Fibroblast of peridontal ligament (primary cell): ENCODE results near the gene NTN1.

ENCODE experiments used
- DNase-seq: peaks from one replicate; pipeline ENCODE4 v3.0.0-alpha.2; 2010; ENCODE audit errors: extremely low read depth

Gene NTN1

DNA sequence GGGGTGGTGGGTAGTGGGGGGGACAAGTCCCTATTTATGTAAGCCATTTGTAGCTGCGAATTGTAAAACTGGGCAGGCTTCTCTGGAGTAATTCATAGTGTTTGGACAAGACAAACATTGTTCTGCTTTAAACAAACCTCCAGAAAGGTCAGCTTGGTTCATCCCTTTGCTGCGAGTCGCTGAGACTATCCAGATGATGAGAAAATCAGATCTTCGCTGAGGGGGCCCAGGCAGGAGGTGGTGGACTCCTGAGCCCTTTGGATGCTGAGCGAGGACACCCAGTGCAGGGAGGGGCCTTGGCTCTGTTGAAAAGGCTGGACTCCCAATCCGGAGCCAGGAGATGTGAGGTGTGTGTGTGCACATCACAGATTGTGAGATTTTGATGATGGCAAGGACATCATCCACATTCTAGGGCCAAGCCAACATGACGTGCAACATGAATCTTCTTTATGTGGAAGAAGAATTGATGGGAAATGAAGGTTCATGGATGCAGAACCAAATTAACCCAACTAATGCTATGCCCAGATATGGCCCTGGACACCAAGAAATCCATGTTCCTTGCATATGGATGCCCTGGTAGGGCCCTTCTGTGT is 15.0 kb upstream of the NTN1 start:
- DNase-seq, result no peak

DNA sequence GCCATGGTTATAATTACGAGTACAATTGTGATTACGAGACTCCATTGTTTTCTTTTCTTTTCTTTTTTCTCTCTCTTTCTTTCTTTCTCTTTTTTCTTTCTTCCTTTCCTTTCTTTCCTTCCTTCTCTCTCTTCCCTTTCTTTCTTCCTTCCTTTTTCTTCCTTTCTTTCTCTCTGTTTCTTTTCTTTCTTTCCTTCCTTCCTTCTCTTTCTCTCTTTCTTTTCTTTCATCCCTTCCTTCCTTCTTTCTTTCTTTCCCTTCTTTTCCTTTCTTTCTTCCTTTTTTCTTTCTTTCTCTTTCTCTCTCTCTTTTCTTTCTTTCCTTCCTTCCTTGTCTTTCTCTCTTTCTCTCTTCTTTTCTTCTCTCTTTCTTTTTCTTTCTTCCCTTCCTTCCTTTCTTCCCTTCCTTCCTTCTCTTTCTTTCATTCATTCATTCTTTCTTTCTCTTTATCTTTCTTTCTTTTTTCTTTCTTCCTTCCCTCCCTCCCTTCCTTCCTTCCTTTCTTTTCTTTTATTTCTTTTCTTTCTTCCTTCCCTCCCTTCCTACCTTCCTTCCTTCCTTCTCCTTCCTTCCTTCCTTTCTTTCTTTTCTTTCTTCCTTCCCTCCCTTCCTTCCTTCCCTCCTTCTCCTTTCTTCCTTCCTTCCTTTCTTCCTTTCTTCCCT is 14.1 kb upstream of the NTN1 start:
- no peak for DNase-seq

DNA sequence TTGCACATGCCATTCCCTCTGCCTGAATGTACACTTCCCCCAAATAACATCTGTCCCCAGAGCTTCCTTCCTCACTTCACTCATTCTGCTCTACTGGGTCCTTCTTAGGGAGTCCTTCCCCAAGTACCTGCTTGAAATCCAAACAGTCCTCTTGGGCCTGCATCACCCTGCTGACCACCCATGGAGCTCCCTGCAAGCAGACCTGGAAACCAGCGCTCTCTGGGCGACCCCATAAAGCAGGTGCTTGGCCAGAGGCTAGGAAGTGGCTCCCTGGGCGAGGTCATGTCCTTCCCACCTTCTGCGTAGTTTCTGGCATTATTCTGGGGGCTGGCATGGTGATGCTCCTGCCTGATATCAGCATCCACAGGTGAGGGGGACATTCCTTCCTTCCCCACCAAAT is 12.2 kb upstream of the NTN1 start:
- no peak for DNase-seq

DNA sequence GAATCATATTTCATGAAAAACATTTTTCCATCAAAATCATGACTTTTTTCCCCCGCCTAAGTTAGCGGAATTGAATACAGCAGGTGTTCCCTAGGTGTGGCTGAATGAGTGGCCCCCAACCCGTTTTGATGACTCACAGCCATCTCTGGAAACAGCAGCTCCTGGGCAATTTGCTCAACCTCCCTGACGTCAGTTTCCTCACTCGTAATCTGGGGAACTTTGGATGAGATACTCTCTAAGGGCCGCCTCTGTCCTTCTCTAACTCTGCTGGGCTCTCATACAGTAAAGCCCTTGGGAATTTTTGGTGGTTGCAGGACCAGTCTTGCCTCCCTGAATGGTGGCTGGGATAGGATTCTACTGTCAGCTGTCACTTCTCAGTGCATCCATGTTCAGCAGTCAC is 11.6 kb upstream of the NTN1 start:
- no peak for DNase-seq

DNA sequence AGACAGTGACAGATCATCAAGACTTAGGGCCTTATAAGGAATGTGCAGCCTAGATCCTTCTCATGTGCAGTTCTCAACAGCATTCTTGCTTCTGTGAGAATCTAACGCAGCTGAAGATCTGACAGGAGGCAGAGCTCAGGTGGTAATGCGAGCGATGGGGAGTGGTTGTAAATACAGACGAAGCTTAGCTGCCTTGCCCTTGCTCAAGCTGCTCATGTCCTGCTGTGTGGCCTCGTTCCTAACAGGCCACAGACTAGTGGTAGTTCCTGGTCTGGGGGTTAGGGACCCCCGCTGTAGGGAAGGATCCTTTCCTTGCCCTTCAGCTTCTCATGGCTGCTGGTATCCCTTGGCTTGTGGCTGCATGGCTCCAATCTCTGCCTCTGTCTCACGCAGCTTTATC is 10.3 kb upstream of the NTN1 start:
- DNase-seq, result no peak

DNA sequence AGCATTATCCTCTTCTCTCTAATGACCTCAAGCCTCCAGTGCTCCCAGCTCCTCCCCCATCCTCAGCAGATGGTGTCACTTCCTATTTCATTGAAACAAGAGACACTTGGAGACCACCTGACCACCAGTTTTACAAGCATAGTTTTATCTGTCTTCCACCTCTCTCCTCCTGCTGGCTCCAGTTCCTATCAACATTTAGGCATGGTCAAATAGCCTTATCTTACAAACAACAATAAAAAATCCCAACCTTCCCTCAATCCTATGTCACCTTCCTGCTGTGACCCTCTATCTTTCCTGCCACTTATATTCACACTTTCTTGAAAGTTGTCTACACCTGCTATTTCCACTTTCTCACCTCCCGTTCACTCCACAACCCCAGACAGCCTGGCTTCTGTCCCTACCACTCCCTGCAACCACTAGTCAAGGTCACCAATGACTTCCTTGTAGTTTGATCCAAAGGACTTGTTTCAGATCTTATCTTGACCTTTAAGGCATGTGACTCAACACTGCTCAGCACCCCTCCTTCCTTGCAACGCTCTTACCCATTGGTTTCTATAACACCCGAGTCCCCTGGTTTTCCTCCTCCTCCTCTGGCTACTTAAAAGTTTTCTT is 4.3 kb upstream of the NTN1 start:
- DNase-seq, result no peak

DNA sequence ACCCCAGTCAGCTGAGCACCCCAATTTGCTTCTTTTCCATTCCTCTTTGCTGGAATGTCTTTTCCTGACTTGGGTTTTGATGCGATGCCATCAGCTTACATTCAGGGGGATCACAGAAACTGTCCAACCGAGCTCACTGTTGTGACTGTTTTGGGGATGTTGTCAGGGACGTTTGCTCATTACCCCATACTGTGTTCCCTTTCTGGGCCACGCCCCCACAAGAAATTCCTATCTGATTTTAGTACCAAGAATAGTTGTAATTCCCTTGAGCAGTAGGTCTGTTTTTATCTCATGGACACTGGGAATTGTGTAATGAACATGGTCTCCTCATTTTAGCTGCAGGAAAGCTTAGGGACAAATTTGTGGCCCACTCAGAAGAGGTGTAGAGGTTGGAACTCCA is 2.6 kb upstream of the NTN1 start:
- DNase-seq, result no peak

DNA sequence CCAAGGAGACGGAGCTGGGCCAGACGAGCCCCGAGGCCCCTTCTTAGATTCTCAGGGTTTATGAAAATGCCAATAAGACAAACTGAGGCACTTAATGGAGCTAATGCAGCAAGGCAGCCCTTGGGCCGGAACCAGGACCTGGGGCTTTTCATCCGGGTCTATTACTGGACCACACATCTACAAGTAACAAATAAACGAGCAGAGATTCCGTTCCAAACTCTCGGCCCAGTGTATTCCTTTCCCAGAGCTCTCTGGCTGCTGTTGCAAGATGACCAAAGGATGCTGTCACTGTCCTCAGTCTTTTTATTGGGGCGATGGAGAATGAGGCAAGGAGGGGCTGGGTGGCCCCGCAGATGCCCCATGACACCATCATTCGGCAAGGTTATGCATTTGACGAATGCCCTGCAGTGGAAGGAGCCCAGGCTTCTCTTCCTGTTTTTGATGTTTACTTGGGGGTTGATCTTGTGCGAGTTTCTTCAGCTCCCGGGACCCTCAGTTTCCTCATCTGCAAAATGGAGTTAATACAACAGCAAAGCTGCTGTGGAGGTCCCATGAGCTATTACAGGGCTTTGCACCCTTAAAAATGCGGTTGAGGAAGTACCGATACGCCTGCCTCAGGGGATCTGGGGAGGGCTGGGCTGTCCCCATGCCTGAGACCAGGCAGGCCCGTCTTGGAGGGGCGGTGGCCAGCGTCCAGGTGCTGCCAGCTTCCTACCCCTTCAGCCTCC is 1.1 kb upstream of the NTN1 start:
- DNase-seq, result no peak

DNA sequence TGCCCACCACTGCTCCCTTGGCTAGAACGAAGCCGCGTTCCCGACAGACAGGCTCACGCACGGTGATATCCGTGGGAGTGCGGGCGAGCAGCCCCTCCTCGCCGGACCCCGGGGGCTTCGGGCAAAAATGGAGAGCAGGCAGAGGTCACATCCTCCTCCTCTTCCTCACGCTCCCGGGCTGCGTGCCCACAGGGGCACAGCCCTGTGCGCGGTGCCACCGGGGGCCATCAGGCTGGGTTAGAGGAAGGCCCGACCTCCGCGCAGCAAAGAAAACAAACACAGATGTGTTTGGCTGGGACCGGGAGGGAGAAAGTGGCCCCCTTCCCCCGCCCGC is 519 bp upstream of the NTN1 start:
- DNase-seq, result no peak

DNA sequence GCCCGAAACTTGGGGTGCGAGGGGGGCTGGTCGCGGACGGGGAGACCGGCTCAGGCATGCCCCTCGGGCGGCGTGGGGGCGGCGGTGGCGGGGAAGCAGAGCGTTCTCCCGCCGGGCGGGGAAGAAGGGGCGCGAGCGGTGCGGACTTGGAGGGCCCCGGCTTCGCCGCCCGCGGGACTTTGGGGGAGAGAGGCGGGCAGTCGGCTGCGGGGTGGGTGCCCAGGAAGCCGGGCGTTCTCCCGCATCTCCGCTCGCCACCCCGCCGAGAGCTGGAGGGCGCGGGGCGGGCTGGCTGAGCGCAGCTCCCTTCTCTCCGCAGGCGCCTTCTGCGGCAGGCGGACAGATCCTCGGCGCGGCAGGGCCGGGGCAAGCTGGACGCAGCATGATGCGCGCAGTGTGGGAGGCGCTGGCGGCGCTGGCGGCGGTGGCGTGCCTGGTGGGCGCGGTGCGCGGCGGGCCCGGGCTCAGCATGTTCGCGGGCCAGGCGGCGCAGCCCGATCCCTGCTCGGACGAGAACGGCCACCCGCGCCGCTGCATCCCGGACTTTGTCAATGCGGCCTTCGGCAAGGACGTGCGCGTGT is 772 bp downstream of the NTN1 start:
- no peak for DNase-seq

DNA sequence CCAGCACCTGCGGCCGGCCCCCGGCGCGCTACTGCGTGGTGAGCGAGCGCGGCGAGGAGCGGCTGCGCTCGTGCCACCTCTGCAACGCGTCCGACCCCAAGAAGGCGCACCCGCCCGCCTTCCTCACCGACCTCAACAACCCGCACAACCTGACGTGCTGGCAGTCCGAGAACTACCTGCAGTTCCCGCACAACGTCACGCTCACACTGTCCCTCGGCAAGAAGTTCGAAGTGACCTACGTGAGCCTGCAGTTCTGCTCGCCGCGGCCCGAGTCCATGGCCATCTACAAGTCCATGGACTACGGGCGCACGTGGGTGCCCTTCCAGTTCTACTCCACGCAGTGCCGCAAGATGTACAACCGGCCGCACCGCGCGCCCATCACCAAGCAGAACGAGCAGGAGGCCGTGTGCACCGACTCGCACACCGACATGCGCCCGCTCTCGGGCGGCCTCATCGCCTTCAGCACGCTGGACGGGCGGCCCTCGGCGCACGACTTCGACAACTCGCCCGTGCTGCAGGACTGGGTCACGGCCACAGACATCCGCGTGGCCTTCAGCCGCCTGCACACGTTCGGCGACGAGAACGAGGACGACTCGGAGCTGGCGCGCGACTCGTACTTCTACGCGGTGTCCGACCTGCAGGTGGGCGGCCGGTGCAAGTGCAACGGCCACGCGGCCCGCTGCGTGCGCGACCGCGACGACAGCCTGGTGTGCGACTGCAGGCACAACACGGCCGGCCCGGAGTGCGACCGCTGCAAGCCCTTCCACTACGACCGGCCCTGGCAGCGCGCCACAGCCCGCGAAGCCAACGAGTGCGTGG is 1.5 kb downstream of the NTN1 start:
- no peak for DNase-seq

DNA sequence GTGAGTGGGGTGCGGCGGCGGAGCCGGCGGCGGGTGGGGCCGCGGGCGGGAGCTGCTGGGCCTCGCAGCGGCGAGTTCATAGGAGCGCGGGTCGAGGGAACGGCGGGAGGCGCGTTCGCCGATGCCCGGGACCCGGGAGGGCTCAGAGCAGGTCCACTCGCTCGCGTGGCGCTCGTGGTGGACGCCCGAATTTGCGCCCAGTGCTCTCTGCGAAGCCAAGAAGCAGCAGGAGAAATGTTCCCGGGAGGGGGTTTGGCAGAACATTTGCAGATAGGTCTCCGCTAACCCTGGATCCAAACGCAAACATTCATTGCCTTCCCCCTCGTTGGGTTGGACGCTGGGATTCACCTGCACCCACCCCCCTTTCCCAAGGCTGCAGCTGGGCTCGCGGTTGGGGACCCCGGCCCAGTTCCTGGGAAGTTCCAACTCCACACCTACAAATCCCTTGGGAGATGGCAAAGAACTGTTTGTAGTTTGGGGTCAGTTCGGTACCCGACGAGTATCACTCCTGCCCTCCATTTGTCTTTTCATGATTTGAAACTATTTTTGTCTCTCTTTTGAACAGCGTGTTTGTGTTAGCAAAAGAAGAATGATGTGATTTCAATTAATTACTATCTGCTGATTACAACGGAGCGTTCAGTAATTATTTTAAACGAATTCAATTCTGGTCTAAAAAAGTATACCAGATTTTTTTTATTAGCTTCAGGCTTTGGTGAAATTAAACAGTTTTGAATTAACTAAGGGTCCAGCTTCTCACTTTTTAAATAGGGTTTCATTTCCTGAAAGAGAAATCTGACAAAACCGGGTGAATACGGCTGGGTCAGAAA is 2.3 kb downstream of the NTN1 start:
- no peak for DNase-seq

DNA sequence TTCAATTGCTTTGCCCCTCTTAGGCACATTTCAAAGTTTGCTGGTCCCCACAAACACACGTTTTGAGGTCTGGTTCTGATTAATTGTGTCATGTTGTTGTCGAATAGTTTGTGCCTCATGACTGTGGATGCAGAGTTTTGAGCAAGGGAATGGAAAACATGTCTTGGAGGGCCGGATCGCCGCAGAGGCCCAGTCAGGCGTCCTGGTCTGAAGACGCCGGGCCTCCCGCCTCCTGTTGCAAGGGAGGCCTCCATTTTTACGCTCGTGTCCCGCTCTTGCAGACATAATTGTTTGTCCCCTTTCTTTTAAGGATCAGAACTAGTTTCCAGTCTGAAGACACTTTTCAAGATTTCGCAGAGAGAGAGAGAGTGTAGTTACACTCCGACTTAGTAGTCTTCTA is 3.2 kb downstream of the NTN1 start:
- DNase-seq, result no peak

DNA sequence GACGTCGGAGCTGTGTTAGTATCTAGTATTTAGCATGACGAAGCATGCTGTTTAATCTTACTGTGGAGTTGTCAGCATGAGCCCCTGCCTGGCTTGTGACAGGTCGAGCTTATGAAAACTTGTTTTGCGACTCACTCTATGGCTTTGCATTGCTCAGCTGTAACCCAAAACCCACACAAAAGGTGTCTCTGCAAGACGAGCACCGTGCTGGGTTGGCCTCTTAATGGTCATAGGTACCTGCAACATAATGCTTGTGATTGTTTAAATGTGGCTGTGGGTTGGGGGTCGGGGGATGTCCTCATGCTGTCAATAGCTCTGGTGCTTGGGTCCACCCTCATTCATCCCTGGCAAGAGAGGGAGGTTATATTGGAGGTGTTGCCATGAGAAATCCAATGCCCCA is 5.4 kb downstream of the NTN1 start:
- no peak for DNase-seq

DNA sequence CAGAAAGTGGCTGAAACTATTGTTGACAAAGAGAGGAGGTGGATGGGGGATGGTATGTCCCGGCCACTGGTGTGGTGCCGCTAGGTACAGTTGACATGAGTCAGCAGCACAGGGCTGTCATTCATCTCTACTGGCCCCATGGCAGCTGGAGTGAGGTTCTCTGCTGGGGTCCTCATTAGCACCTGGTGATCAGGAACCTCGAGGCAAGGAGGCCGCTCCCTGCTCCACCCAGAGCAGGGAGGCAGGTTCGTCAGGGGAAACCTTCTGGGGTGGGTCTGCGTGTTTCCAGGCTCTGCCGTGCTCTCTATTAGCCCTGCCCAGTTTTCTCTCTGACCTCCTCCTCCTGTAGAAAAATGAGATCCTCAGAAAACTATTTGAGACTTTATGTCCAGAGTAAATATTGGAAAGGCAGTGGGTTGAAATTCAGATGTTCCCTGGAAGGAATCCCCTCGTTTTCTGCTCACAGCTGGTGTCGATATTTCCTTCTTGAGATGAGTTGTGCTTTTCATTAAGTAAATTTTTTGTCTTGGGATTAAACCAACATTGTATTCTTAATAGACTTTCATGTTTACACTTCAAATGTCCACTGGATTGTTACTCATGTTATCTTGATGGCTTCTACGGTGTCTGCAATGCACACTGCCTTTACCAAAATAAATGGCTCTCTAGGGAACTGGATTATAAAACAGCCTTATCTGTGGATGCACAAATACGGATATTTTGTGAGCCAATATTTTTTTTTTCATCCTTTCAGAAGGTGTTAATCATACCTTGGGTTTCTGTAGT is 7.1 kb downstream of the NTN1 start:
- no peak for DNase-seq

DNA sequence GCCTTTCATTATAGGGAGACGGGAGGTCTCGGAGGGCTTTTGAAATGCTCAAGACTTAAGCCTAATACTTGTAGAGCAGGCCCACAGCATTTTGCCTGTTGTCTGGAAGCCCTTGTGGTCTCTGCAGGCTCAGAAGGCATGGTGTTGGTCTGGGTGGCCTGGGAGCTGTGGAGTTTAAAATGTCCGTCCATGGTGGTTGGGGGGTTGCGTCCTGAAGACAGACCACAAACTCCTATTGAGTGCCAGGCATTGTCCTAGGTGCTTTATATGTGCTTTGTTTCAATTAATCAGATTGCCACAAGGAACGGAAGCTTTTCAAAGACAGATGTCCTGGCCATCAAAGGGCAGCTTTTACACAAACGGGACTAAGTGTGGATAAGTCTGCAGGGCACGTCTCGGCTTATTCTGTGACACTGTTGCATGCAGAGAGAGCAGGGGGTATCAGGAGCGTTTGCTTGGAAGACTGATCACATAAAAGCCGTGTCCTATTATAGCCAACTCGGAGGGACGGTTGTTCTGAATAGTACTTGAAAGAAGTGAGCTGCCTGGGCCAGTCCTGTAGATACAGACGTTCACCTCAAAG is 7.8 kb downstream of the NTN1 start:
- no peak for DNase-seq

DNA sequence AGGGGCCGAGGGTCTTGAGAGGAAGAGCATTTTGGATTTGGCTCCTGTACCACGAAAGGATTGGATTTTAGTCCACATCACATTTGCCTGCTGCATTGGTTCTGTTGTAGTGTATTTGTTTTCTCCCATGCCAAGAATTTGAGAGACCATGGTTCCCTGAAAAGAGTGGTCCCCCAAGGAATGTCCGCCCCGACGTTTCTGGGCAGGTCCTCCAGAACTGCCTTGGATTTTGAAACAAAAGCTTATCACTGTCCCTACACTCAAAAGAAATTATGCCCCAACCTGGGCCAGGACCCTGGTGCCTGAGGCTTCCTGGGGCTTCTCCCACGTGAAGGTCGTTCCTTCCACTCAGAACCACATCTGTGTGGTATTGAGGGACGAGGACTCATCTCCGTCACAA is 10.8 kb downstream of the NTN1 start:
- no peak for DNase-seq

DNA sequence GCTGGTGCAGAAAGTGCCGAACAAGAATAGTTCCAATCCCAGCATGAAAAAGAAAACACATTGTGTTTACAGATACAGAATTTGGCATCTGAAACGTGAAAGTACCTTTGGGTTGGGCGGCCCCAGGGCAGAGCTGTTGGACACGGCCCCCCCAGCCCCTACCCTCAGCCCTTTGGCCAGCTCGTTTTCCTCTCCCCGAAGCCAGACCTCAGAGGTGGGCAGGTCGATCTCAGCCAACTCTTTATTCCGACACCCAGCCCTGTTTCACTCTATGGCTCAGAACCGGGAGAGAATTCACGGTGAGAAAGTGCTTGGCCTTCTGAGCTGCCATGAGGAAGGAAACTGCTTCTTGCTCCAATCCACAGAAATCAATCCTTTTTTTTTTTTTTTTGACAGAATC is 11.3 kb downstream of the NTN1 start:
- DNase-seq, result no peak

DNA sequence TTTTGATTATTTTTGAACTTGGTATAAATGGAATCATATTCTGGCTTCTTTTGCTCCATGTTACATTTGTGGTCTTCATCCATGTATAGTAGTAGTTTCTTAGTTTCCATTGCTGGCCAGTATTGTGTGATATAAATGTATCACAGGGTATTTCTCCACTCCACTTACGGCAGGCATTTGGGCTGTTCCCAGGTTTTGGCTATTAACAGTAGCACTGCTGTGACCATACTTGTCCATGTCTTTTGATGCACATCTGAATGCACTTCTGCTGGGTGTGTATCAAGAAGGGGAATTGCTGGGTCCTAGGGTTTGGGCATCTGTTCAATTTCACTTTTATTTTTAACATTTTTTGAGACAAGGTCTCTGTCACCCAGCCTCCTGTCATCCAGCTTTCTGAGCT is 13.9 kb downstream of the NTN1 start:
- DNase-seq, result no peak

DNA sequence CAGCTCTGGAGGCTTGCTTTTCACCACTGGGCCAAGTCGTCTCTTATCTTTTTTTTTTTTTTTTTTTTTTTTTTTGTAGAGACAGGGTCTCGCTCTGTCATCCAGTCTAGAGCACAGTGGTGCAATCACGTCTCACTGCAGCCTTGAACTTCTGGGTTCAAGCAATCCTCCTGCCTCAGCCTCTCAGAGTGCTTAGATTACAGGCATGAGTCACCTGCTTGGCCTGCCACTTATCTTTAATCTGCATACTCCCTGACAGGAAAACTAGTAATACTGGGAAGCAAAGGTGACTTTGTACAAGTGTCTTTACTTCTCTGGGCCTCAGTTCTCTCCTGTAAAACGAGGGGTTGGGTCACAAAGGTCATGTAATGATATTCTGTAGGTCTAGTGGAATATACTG is 15.0 kb downstream of the NTN1 start:
- DNase-seq, result no peak
